Mucosa of rectum (tissue), 2 donors: Measurements from ENCODE around the gene NRG4.

Experiments
- H3K27ac ChIP-seq, 2 donors: one replicate each; pipeline ENCODE4 v1.7.0; 2013; ENCODE audit warnings: inconsistent platforms in 2 of 2, low read depth in 2 of 2, low read length in 2 of 2
- H3K27me3 ChIP-seq, 2 donors: one replicate each; pipeline ENCODE4 v1.7.0; 2013; ENCODE audit warnings: low read length in 2 of 2; ENCODE audit not compliant: control insufficient read depth in 2 of 2, insufficient read depth in 2 of 2
- H3K36me3 ChIP-seq, 2 donors: one replicate each; pipeline ENCODE4 v1.7.0; 2013; ENCODE audit warnings: low read length in 2 of 2; ENCODE audit not compliant: control insufficient read depth in 2 of 2, insufficient read depth in 2 of 2
- H3K4me1 ChIP-seq, 2 donors: one replicate each; pipeline ENCODE4 v1.7.0; 2013; ENCODE audit warnings: low read length in 2 of 2, mild to moderate bottlenecking in 1 of 2; ENCODE audit not compliant: control insufficient read depth in 2 of 2, insufficient read depth in 2 of 2
- H3K4me3 ChIP-seq, 2 donors: one replicate each; pipeline ENCODE4 v1.7.0; 2013; ENCODE audit warnings: low read length in 2 of 2
- H3K9ac ChIP-seq, 2 donors: one replicate each; pipeline ENCODE4 v1.7.0; 2013; ENCODE audit warnings: low read length in 2 of 2, low read depth in 1 of 2, mild to moderate bottlenecking in 1 of 2
- H3K9me3 ChIP-seq, 2 donors: one replicate each; pipeline ENCODE4 v1.7.0; 2013; ENCODE audit warnings: low read length in 2 of 2; ENCODE audit not compliant: control insufficient read depth in 2 of 2
- donor health status: healthy.
- donor health status: Normal muscosa, but diverticular disease.

The NRG4 gene

DNA sequence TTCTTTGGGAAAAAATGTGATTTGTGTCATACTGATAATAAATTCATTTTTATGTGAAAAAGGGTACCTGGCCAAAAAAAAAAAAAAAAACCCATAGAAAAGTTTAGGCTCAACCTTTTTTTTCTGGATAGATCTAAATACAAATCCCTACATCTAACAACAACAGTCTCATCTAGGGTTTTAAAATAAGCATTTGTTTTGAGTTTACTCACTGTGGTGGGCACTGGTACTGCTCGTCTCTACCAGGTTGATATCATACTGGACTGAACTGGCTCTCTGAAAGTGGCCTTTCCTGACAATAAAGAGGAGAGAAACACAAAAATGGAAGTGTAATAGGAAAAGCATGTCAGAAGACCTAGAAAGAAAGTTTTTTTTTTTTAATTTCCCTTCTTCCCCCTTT is 56.5 kb downstream of the NRG4 start:
- Histone ChIP-seq H3K27ac (no peak overlapping the region), H3K36me3 (no peaks in the 10 kb centered on the region), H3K4me1 (no peaks in the 10 kb centered on the region), H3K9ac (no peak overlapping the region), H3K9me3 (no peaks in the 10 kb centered on the region), H3K4me3 (no peak overlapping the region), H3K27me3 (peaks cover 0 to 3% of the 10 kb centered on the region in 2 donors)

DNA sequence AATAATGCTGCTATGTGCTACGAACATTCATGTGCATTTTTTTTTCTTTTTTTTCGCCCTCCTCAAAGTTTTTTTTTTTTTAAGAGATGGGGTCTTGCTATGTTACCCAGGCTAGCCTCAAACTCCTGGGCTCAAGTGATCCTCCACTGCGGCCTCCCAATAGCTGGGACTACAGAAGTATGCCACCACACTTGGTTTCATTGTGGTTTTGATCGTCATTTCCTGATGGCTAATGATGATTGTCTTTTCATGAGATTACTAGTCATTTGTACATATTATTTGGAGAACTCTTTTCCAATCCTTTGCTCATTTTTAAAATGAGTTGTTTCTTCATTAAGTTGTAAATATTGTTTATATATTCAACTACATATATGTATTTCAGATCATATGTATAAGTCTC is 59.7 kb downstream of the NRG4 start:
- Histone ChIP-seq H3K9me3 (no peaks in the 10 kb centered on the region), H3K9ac (no peak overlapping the region), H3K36me3 (no peaks in the 10 kb centered on the region), H3K4me1 (no peaks in the 10 kb centered on the region), H3K27me3 (peaks cover 0 to 3% of the 10 kb centered on the region in 2 donors), H3K4me3 (no peak overlapping the region), H3K27ac (no peak overlapping the region)

DNA sequence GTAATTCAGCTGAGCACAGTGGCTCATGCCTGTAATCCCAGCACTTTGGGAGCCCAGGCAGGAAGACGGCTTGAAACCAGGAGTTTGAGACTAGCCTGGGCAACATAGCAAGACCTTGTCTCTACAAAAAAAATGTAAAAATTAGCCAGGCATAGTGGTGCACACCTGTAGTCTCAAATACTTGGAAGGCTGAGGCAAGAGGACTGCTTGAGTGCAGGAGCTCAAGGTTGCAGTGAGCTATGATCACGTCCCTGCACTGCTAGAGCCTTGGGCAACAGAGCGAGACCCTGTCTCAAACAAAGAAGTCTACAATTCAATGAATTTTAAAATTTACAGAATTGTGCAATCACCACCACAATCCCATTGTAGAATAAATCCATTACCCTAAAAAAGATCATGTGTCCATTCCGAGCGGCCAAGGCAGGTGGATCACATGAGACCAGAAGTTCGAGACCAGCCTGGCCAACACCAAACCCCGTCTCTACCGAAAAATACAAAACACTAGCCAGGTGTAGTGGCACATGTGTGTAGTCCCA is 63.4 kb downstream of the NRG4 start:
- Histone ChIP-seq H3K9ac (no peak overlapping the region), H3K9me3 (no peaks in the 10 kb centered on the region), H3K27ac (no peak overlapping the region), H3K4me1 (no peaks in the 10 kb centered on the region), H3K4me3 (no peak overlapping the region), H3K27me3 (peaks cover 0 to 3% of the 10 kb centered on the region in 2 donors), H3K36me3 (no peaks in the 10 kb centered on the region)

DNA sequence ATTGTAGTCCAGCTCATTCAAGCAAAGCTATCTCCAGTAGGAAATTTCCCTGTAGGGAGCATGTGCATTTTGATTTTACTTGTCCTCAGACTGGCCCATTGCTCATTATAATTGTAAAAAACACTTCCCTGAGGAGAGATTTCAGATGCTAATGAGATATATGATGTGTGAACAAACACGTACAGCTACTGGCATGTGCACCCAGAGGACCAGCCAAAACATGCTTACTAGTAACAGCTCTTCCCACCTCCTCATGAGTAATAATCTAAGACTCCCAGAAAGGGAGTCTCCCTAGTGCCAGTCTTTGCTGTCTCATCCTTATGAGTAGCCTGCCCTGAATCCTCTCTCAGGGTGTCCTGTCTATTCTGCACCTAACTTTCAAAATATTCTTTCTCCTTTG is 65.1 kb downstream of the NRG4 start:
- H3K36me3 ChIP-seq, result no peaks in the 10 kb centered on the region
- no peak overlapping the region for H3K4me3 ChIP-seq
- H3K9ac ChIP-seq, result no peak overlapping the region
- no peaks in the 10 kb centered on the region for H3K9me3 ChIP-seq
- no peak overlapping the region for H3K27ac ChIP-seq
- H3K27me3 ChIP-seq, result no peaks in the 10 kb centered on the region
- no peaks in the 10 kb centered on the region for H3K4me1 ChIP-seq

DNA sequence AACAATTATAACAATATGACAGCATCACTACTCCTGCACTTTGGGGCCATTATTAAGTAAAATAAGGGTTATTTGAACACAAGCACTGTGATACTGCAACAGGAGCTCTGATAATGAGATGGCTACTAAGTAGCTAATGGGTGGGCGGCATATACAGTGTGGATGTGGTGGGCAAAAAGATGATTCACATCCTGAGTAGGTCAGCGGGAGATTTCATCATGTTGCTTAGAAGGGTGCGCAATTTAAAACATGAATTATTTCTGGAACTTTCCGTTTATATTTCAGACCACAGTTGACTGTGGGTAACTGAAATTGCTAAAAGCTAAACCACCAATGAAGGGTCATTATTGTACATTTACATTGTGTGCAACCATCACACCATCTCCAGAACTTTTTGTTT is 66.3 kb downstream of the NRG4 start:
- no peak overlapping the region for H3K9ac ChIP-seq
- no peaks in the 10 kb centered on the region for H3K4me1 ChIP-seq
- no peaks in the 10 kb centered on the region for H3K36me3 ChIP-seq
- H3K9me3 ChIP-seq, result no peaks in the 10 kb centered on the region
- H3K27me3 ChIP-seq, result no peaks in the 10 kb centered on the region
- H3K27ac ChIP-seq, result no peak overlapping the region
- no peak overlapping the region for H3K4me3 ChIP-seq

DNA sequence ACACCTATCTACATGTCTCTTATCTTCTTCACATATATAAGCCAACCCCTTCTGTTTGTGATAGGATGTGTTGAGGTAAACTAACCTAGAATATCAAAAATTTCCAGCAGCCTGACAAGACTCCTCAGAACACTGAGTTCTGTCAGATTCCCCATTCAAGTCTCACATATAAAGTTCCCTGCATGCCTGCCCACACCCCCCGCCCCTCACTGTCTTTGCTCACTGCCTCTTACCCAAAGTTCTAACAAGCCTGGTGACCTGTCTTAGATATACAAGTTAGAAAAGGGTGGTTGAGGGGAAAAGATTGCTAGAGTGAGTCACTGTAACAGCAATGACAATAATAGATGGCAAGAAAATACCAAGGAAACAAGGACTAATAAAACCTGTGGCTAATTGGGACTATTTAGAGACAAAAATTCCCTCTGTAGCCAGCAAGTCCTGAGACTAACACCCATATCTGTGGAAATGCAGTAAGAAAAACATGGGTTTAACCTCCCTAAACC is 68.5 kb downstream of the NRG4 start:
- Histone ChIP-seq H3K27ac (no peak overlapping the region), H3K4me3 (no peak overlapping the region), H3K36me3 (no peaks in the 10 kb centered on the region), H3K27me3 (no peaks in the 10 kb centered on the region), H3K9ac (no peak overlapping the region), H3K9me3 (no peaks in the 10 kb centered on the region), H3K4me1 (no peaks in the 10 kb centered on the region)

DNA sequence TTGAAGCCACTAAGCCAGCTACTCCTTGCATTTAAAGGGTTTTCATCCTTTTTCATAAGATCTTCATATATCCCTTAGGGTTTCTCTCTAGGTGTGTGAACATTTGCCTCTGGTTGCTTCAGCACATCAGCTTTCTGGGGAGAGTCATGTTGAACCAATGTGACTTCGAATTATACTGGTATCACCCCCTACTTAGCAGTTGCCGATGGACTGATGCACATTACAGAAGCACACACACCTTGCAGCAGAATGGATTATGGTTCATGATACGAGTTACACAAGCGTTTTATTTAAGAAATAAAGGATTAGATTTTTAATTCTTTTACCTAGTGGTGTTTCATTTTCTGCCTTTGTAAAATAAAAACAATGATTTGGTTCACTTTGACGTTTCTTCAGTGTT is 69.0 kb downstream of the NRG4 start:
- no peak overlapping the region for H3K4me3 ChIP-seq
- H3K4me1 ChIP-seq, result no peaks in the 10 kb centered on the region
- no peaks in the 10 kb centered on the region for H3K27me3 ChIP-seq
- H3K9ac ChIP-seq, result no peak overlapping the region
- no peaks in the 10 kb centered on the region for H3K36me3 ChIP-seq
- H3K27ac ChIP-seq, result no peak overlapping the region
- no peaks in the 10 kb centered on the region for H3K9me3 ChIP-seq

DNA sequence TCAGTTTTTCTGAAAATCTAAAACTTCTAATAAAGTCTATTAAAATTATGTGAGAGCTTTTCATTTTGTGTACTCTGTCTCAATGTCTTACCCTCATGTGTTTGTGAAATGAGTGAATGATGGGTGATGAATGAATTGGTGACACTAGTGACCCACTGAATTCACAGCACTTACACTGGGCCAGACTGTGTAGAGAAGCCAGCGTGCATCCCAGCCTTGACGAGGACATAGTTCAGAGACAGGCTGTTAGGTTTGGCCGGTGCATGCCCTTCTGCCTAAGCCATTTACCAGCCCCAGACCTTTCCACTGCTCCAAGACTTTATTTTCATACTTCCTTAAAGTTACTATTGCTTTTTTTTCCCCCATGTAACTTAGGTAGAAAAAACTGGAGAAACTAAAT is 69.8 kb downstream of the NRG4 start:
- Histone ChIP-seq H3K36me3 (peaks cover 0 to 4% of the 10 kb centered on the region in 2 donors), H3K4me1 (no peaks in the 10 kb centered on the region), H3K4me3 (no peak overlapping the region), H3K9ac (no peak overlapping the region), H3K27me3 (no peaks in the 10 kb centered on the region), H3K27ac (no peak overlapping the region), H3K9me3 (no peaks in the 10 kb centered on the region)

DNA sequence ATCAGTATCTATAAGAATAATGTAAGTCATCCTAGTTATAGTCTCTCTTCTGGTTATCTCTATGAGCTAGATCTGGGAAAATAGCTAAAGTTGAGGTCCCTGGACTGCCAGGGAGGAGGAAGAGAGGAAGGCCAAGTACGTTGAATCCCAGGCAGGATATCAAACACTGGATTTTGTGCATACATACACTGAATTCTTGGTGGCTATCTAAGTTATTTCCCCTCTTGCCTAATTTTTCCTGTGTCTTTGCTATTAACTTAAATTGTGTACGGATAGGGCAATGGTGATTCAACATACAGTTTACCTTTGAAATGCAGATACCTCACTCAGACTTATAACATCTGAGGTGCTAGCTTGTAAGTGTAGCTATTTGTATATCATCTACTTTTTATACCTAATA is 81.4 kb downstream of the NRG4 start:
- no peak overlapping the region for H3K9ac ChIP-seq
- H3K27me3 ChIP-seq, result no peaks in the 10 kb centered on the region
- no peaks in the 10 kb centered on the region for H3K9me3 ChIP-seq
- no peaks in the 10 kb centered on the region for H3K4me1 ChIP-seq
- H3K4me3 ChIP-seq, result no peak overlapping the region
- peaks cover 20 to 41% of the 10 kb centered on the region in 2 donors for H3K36me3 ChIP-seq
- H3K27ac ChIP-seq, result no peak overlapping the region

DNA sequence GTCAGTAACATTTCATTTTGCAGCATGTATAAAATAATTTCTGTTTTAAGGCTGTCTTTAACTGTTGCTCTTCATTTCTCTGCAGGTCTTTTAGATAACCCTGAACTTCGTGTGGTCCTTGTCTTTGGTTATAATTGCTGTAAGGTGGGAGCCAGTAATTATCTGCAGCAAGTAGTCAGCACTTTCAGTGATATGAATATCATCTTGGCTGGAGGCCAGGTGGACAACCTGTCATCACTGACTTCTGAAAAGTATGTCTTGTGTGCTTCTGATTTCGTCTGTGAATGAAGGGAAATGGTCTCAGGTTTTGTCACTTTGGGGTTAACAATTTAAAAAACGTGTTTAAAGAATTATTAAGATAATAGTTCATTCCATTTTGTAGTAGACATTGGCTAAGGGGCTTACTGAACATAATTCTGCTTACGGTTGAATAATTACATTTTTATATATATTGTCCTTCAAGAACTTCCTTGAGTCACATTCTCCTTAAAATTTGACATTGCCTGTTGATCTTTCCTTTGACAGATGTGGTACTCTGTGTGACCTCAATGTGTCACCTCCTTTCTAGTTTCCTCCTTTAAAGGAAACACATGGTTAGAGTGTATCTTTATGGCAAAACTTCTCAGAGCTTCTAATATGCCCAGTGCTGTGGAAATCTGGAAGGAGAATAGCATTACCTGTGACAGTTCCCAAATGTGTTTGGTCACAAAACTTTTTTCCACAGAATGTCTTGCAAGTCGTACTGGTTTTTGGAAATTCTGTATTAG is 82.2 kb downstream of the NRG4 start:
- Histone ChIP-seq H3K4me1 (no peaks in the 10 kb centered on the region), H3K4me3 (no peak overlapping the region), H3K36me3 (peaks cover 20 to 40% of the 10 kb centered on the region in 2 donors), H3K9ac (no peak overlapping the region), H3K27me3 (no peaks in the 10 kb centered on the region), H3K27ac (no peak overlapping the region), H3K9me3 (no peaks in the 10 kb centered on the region)
